IPS DF 4.7 (cell line): Measurements from ENCODE around the gene EFCAB14.
A peak's percentile ranks its signal among the peaks of the same experiment; 100 is the strongest.
"Not testable (repeated sequence)": the region's sequence is repeated elsewhere in the genome, so short reads cannot be mapped to it uniquely, and the experiment has no call there.

ENCODE experiments used
- DNase-seq: peaks from one replicate; pipeline ENCODE4 v3.0.0-alpha.2; 2013; ENCODE audit warnings: low spot score; ENCODE audit errors: extremely low read depth

EFCAB14 gene

DNA sequence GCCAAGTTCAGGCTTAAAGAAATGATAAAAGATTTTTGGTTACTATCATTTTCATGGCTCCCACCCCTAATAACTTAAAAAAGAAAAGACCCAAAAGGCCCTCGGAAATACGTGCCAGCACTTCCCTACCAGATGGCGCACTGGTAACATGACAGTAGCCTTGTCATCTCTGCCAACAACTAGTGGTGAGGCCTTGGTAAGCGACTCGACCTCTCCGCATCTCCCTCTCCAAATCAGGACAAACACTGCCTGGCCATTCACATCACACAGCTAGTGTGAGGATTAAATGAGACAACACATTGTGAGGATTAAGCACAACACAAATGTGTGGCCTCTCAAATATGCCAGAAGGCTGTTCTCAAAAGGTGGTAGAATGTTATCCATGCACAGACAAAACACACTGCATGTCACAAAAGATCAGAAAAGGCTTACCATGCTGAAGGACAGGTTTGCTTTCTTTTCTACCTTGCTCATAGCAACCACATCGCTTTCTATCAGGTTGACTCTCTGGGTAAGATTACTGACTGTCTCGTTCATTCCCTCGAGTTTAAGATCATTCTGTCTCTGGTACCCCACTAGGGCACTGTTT is 30.9 kb downstream of the EFCAB14 start:
- no peak for DNase-seq

DNA sequence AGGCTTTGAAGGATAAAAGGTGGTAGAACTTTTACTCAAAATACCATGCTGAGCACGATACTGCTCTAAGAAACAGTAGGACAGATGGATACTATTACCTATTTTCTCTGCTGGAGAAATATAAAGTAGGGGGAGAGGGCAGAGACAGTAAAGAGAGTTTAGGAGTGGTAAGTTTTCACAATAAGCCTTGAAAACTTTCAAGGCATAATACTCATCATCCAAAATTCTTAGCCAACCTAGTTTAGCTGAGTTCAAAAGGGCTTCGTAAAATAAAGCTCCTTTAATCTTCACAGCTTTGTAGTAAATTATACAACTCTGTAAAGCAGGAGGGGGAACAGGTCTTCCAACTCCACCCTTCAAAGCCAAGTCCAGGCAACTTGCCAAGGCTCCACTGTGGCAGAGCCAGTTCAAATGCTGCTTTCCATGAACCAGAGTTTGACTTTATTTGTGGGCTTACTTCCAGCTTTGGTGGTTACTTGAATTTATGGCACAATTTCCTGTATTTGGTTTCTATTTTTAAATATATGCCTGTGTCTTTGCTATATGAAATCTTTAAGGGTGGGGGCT is 31.7 kb downstream of the EFCAB14 start:
- no peak for DNase-seq

DNA sequence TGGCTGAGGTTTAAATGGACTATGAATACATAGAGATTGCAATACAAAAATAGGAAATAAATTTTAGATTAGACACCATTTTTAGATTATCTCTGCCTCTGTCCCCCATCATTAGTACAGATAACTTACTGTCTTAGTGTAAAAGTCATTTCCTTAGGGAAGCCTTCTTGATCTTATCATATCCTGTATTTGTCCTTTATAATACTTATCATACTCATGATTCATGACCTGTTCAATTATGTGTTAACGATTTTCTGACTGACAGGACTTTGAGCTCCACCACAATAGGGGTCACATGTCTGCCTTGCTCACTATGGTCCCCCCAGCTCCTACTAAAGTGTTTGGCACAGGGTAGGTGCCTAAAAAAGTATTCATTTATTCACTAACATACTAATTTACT is 32.7 kb downstream of the EFCAB14 start:
- no peak for DNase-seq

DNA sequence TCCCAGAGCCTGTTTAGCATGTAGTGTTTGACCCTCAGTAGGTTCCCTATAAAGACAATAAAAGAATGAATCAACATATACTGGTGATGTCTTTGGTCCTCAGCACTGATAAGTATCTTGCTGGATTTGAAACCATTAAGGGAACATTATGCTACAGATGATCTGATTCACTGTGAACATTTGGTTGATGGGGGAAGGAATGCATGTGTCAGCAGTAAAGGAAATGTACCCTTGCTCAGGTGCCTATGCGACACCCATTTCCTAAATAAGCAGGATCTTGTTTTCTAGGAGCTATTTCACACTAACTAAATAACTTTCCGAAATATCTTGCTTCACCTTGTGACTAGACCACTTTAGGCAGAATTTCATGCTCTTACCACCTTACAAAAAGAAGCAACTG is 34.2 kb downstream of the EFCAB14 start:
- no peak for DNase-seq

DNA sequence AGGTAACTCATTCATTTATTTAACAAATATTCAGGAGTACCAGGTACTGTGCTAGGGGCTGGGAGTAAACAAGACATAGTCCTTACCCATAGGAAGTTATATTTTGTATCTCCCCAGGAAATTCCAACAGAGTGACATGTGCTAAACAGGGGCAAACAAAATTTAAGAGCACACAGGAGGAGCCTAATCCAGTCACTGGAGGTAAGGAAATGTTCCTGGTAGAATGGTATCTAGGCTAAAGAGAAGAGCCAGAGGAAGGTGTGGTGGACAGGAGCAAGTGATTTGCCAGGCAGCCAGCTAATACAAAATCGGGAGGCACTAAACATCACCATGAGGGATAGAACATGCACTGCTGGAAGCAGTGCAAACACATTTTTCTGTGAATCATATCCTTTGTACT is 36.9 kb downstream of the EFCAB14 start:
- no peak for DNase-seq

DNA sequence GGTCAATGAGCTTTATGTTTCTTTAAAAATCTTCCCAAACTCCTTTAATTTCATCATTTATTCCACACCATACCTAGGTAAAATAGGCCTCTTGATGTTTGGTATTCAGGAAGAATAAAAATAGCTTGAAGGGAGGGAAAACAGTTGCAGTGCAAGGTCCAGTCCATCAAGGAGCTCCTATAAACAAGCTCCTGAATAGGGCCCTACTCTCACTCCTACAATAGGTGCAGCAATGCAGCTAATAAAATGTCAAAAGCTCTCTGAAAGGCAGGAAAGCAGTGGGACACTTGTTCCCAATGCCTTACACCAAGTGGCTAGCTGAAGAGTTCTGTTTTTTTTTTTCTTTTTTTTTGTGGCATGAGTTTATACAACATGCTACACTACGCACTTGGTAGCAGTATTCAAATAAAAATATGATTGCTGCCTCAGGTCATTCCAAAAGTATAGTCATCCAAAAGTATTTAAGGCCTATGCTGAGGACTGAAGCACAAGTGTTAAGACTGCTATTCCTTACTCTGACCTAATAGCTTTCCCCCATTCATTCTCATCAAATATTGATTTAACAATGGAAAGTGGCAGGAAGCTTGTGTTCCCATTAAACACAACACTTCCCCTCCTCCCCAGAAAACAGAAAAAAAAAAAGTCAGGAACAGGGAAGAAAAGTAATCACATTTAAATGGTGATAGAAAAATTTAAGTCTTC is 37.4 kb downstream of the EFCAB14 start:
- no peak for DNase-seq

DNA sequence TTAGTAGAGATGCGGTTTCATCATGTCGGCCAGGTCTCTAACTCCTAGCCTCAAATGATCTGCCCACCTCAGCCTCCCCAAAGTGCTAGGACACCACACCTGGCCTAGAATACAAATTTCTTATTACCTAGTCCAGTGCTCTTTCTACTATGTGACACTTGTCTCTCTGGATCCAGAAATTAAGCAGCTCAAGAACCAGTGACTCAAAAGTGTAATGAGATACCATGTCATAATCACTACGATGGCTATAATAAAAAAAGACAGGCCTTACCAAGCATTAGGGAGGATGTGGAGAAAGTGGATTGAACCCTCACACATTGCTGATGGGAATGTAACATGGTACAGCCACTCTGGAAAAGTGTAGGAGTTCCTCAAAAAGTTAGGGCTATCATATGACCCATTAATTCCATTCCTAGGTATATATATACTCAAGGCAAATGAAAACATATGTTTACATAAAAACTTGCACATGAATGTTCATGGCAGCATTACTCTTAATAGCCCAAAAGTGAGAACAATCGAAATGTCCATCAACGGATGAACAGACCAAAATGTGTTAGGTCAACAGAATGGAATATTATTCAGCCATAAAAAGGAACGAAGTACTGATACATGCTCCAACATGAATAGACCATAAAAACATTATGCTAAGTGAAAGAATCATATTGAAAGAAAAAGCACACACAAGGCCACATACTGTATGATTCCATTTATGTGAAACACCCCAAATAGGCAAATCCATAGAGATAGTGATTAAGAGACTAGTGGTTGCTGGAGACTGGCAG is 38.9 kb downstream of the EFCAB14 start:
- DNase-seq: no peak

DNA sequence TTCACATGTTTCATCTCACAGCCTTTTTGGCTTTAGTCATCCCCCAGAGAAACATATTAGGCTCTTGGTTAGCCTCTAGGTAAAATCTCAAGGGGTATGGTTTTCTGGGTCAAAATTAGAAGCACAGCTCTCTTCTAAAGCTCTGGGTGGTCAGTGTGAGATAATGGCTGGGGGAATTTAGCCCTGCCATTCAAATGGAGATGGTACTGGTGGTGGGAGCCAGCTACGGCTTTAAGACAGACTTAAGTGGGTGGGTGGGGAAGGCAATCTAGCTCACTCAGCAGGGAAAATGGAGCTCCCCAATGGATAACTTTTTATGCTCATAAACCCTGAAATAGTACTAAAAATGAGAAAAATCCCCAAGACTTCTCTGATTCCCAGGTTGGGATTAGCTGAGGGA is 41.6 kb downstream of the EFCAB14 start:
- DNase-seq: no peak

DNA sequence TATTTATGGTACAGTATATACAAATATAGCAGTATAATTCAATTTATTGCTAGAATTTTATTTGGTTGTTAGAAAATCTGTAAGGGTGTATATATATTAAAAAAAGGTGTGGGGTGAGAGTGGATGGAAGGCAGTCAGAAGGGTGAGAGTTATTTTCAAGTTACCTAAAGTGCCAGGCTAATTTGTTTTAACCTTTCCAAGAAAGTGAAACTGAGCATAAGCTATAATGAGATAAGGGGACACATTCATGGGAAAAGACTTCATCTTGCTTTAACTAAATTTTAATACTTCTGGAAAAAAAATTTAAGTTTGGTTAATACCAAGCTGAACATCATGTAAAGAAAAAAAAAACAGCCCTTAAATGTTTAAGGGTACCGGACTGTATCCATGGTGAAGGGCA is 42.4 kb downstream of the EFCAB14 start:
- DNase-seq: no peak

DNA sequence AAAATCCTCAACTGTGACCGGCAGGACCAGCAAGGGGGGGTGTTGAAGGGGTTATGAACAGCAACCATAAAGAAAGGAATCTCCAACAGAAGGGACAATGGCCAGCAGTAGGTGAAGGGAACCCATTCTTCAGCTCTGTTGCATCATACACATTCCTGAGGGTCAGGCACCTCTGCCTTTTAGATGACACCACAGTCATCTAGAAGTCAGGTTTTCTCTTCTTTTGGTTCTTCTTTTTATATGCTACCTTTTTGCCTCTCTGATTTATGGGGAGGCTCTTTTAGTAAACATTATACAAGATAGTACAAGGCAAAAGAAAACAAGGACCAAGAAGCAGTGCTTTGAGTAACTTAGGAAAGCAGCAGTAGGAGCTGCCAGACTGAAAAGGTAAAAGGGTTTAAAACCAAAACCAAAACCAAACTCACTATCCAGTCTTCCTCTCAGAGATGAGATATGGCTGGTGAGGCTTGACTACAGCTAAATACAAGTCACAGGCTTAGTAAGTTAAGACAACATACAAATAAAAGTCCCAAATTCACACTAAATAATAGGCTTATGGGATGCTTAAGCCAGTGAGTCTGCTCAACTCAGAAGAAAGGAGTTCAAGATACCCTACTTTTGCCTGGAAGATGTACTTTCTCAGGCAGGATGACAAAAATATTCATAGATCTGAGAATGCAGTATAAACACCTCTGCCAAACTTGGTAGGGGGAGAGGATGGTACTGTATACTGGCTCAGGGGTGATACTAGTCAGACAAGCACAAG is 43.2 kb downstream of the EFCAB14 start:
- DNase-seq: no peak

DNA sequence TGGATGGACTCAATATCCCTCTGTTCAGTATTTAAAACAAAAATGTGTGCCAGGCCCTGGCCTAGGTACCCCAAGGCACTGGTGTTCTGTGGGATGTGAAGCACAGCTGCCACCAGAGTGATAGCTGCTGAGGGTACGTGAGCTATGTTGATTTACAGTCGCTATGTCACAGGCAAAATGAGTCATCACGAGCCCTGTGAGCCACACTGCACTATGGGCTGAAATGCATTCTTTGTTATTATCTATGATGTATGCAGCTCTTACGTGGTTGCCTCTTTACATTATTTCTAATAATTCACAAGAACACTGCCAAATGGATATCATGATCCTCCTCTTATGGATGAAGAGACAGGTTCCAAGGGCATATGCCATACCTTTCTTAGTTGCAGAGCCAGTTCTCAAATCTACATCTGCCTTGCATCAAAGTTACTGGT is 45.1 kb downstream of the EFCAB14 start:
- no peak for DNase-seq

DNA sequence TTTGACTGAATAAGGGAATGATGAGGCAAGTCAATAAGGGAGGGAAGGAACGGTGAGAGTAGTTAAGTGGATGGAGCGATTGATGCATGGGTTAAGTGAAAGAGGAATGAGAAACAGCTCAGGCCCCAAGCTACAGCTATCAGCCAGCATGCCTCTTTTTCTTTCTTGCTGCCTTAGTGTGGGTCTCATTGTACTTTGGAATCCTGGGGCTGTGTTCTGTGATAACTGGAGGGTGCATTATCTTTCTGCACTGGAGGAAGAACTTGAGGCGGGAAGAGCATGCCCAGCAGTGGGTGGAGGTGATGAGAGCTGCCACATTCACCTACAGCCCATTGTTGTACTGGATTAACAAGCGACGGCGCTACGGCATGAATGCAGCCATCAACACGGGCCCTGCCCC is 46.2 kb downstream of the EFCAB14 start:
- no peak for DNase-seq

DNA sequence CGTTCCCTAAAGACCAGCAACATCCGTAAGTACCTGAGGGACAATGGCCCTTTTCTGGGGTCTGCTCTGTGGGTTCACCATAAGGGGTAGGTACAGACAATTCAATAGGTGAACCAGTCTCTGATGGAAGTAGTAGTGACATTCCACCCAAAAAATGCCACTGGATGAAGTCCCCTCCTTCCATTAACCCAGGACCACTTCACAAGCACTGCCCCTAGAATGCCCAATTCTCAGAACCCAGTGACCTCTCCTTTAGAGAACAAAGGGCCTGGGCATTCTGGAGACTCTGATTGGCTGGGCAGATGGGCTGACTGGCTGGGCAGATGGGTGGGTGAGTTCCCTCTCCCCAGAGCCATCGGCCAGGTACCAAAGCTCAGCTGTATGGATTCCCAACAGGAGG is 47.4 kb downstream of the EFCAB14 start, which contains the start of gene TEX38:
TEX38 (plus strand) TSS at position 301 of the 400 bp plus-strand sequence; CDS start at position 382, 81 bp downstream.
- no peak for DNase-seq

DNA sequence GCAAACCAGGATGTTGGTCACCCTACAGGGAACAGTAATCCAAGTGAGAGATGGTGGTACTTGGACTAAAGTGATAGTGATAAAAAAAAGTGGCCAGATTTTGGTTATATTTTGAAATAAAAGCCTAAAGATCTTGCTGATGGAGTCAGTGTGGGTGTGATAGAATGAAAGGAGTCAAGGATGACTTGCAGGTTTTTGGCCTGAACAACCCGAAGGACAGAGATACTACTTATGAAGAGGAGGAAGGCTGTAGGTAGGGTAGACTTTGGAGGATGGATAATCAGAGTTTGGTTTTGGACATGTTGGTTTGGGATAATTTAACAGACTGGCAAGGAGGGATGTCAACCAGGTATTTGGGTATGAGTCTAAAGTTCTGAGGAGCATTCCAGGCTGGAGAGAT is 48.8 kb downstream of the EFCAB14 start:
- no peak for DNase-seq

DNA sequence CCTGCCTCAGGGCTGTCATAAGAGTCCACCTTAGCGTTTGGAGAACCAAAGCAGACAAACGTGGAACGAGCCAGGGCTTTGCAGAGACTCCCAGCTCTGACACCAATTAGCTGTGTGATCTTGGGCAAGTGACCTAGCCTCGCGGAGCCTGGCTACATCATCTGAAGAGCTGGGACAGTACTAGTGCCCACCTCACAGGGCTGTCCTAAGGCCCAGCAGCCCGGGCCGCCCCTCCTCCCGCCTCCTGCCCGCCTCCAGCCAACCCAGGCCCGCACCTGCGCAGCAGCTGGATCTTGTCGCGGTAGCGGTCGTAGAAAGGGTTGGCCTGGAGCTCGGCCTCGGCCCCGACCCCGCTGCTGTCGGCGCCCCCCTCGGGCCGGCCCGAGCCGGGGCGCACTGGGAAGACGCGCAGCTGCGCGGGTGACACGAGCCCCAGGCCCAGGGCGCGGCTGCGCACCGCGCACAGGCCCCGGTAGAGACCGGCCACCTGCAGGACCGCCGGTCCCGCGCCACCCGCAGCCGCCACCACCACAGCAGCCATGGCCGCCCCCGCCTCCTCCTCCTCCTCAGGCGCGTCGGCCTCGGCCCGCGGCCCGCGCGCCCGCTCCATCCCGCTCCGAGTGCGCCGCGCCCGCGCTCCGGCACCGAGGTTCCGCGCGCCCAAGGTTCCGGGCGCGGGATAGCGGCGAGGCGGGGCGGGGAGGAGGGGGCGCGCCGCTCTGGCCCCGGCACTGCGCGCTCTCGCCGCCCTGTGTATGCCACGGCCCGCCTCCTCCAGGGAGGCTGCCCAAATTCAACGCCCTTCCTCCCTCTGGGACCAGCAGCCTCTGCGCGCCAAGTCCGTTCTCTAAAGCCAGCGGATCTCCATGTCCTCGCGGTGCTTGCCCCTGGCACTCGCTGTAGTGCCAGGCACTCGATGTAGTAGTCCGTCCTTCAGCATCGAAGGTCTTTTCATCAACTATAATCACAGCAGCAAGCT is 50.8 kb downstream of the EFCAB14 start, which contains the start of gene ATPAF1:
ATPAF1 (minus strand) TSS at position 583 of the 979 bp plus-strand sequence; CDS start at position 541, 42 bp downstream.
- peak; percentile 56 for DNase-seq

DNA sequence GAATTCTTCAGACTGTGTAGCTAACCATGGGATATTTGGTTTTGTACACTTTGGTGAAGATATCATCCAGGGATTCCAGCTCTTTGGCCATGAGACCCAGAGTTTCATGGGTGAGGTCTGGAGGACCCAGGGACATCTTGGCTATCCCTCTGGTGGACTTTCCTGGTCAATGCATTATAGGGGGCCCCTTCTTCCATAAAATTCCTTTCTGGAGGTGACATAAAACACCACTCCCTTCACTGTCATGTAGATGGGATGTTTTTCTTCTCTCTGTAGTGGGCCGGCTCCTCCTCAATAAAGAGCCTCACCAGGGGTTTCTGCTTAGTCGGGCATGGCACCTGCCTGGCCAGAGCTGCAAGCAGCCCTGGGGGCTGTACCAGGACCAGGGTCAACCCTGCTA is 52.9 kb downstream of the EFCAB14 start:
- no peak for DNase-seq

DNA sequence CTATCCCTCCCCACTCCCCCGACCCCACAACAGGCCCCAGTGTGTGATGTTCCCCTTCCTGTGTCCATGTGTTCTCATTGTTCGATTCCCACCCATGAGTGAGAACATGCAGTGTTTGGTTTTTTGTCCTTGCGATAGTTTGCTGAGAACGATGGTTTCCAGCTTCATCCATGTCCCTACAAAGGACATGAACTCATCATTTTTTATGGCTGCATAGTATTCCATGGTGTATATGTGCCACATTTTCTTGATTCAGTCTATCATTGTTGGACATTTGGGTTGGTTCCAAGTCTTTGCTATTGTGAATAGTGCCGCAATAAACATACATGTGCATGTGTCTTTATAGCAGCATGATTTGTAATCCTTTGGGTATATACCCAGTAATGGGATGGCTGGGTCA is 56.0 kb downstream of the EFCAB14 start:
- not testable (repeated sequence) for DNase-seq

DNA sequence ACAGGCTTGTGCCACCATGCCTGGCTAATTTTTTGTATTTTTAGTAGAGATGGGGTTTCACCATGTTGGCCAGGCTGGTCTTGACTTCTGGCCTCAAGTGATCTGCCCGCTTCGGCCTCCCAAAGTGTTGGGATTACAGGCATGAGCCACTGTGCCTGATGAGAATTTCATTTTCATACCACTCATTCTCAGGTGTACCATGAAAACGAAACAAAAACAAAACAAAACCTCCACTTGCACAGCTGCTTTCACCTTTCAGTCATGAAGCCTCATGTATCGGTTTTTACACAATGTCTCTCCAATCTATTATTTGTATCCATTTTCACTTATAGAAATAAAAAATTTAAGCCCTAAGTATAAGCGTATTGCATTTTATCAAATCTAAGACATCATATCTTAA is 58.8 kb downstream of the EFCAB14 start:
- not testable (repeated sequence) for DNase-seq

DNA sequence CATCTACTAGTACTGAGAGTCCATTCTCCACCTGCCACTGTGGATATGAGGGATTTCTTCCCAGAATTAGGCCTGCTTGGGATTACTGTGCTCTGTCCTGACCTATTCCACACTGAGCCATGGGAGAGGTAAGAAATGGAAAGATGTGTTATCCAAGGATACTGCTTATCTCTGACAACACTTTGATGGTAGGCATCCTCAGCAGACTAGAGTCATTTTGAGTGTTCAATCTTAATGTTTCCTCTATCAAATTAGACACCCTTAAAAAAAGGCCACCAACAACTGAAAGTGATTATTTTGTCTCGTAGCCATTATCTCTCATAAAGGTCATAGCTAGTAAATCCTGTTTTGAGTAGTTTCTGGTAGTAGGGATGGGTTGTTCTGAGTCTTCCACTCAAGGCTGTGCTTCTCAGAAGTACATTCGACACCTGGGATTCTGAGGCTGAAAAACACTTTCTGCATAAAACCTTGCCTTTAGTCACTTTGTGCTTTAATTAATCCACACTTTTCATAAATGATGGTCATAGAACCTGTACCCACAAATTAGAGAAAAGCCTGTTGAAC is 59.5 kb downstream of the EFCAB14 start:
- DNase-seq: no peak

DNA sequence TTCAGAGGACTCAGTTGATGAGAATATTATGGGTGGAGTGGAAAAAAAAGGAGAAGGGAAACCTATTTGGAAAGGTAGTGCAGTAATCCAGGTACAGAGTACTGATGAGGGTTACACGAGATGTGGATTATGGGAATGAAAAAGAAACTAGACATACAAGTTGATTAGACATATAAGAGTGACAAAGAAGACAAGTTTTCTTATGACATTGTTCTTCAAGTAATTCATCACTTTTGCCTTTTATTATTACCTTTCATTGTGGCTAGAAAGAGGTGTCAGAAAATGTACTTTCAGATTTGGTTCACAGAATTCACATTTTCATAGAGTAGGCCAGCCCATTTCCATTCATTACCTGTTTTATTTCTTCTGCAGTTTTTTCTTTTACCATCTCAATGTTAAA is 61.1 kb downstream of the EFCAB14 start:
- DNase-seq: no peak
